HEK293 (cell line): ENCODE measurements around the gene ZNF841.

ENCODE experiments used
- CTCF ChIA-PET: fragments of 350-600 bp; formaldehyde crosslinking; extraction: SDS; loops from one replicate; lab custom pipeline; 2021; ENCODE audit warnings: antibody characterized with exemption; lab: Yijun Ruan, JAX
- POLR2A ChIA-PET: fragments of 300-600 bp; formaldehyde crosslinking; extraction: SDS; loops from one replicate; lab custom pipeline; 2020; ENCODE audit warnings: antibody characterized with exemption, inconsistent platforms; lab: Yijun Ruan, JAX
- H3K27ac ChIP-seq: fragments of 200-500 bp; sonication (Bioruptor generic); 2 replicates; pipeline ENCODE4 v1.5.1; 2014; ENCODE audit warnings: low read depth, low read length, control low read depth, inconsistent platforms; ENCODE audit errors: extremely low read depth
- H3K36me3 ChIP-seq, 2 experiments: fragments of 200-500 bp in 1 of 2; sonication (Bioruptor generic) in 1 of 2; 1 replicate in 1 of 2; 2 replicates in 1 of 2; pipeline ENCODE4 v1.5.1; 2014 to 2017; ENCODE audit warnings: inconsistent platforms in 2 of 2, low read length in 2 of 2; ENCODE audit not compliant: control insufficient read depth in 2 of 2, insufficient read depth in 1 of 2
- H3K4me1 ChIP-seq: fragments of 200-500 bp; sonication (Bioruptor generic); 2 replicates; pipeline ENCODE4 v1.5.1; 2014; ENCODE audit warnings: mild to moderate bottlenecking, low read length, inconsistent platforms; ENCODE audit not compliant: control insufficient read depth, insufficient read depth
- H3K4me3 ChIP-seq: 2 replicates; pipeline ENCODE4 v1.5.1; 2011; ENCODE audit warnings: low read depth, mild to moderate bottlenecking, control low read depth, low read length, moderate library complexity
- H3K9me3 ChIP-seq: fragments of 200-500 bp; sonication (Bioruptor generic); 2 replicates; pipeline ENCODE4 v1.5.1; 2014; ENCODE audit warnings: low read depth, low read length, inconsistent platforms; ENCODE audit not compliant: control insufficient read depth, insufficient read depth
- GFI1B ChIP-seq: fragments of 450-650 bp; formaldehyde crosslinking; IDR thresholded peaks from 2 replicates; pipeline ENCODE4 v1.5.1; 2016; ENCODE audit warnings: missing biosample characterization, missing genetic modification characterization
- HOXD13 ChIP-seq: sonication (generic); formaldehyde crosslinking; IDR thresholded peaks from 2 replicates; pipeline ENCODE4 v1.8.0; 2022; ENCODE audit warnings: missing genetic modification reagents, borderline replicate concordance
- KLF9 ChIP-seq: fragments of 450-650 bp; formaldehyde crosslinking; IDR thresholded peaks from 2 replicates; pipeline ENCODE4 v1.5.1; 2016; ENCODE audit warnings: missing biosample characterization, missing genetic modification characterization, low read depth
- SP2 ChIP-seq: fragments of 450-650 bp; formaldehyde crosslinking; IDR thresholded peaks from 2 replicates; pipeline ENCODE4 v1.5.1; 2016; ENCODE audit warnings: missing biosample characterization, missing genetic modification characterization
- ZBTB10 ChIP-seq: fragments of 450-650 bp; formaldehyde crosslinking; IDR thresholded peaks from 2 replicates; pipeline ENCODE4 v1.5.1; 2016; ENCODE audit warnings: missing biosample characterization, missing genetic modification characterization
- ZBTB20 ChIP-seq: fragments of 450-650 bp; formaldehyde crosslinking; IDR thresholded peaks from 2 replicates; pipeline ENCODE4 v1.5.1; 2016; ENCODE audit warnings: missing biosample characterization, missing genetic modification characterization
- ZFHX2 ChIP-seq: fragments of 450-650 bp; formaldehyde crosslinking; conservative IDR thresholded peaks from 2 replicates; pipeline ENCODE4 v1.5.1; 2016; ENCODE audit warnings: missing biosample characterization, missing genetic modification characterization
- ZFP41 ChIP-seq: fragments of 450-650 bp; formaldehyde crosslinking; IDR thresholded peaks from 2 replicates; pipeline ENCODE4 v1.5.1; 2016; ENCODE audit warnings: missing biosample characterization, missing genetic modification characterization, borderline replicate concordance
- ZNF19 ChIP-seq: fragments of 450-650 bp; formaldehyde crosslinking; IDR thresholded peaks from 2 replicates; pipeline ENCODE4; 2016; ENCODE audit warnings: missing biosample characterization, missing genetic modification characterization, low read depth
- ZNF335 ChIP-seq: fragments of 450-650 bp; formaldehyde crosslinking; conservative IDR thresholded peaks from 2 replicates; pipeline ENCODE4 v1.5.1; 2016; ENCODE audit warnings: missing biosample characterization, missing genetic modification characterization
- ZNF341 ChIP-seq: fragments of 450-650 bp; formaldehyde crosslinking; IDR thresholded peaks from 2 replicates; pipeline ENCODE4; 2016; ENCODE audit warnings: low read depth, missing biosample characterization, missing genetic modification characterization
- ZNF362 ChIP-seq: fragments of 450-650 bp; formaldehyde crosslinking; IDR thresholded peaks from 2 replicates; pipeline ENCODE4 v1.5.1; 2016; ENCODE audit warnings: missing biosample characterization, missing genetic modification characterization
- ZNF366 ChIP-seq: fragments of 450-650 bp; formaldehyde crosslinking; conservative IDR thresholded peaks from 2 replicates; pipeline ENCODE4 v1.5.1; 2016; ENCODE audit warnings: missing biosample characterization, missing genetic modification characterization
- ZNF398 ChIP-seq: fragments of 450-650 bp; formaldehyde crosslinking; IDR thresholded peaks from 2 replicates; pipeline ENCODE4 v1.5.1; 2017; ENCODE audit warnings: missing biosample characterization, missing genetic modification characterization
- ZNF449 ChIP-seq: fragments of 450-650 bp; formaldehyde crosslinking; IDR thresholded peaks from 2 replicates; pipeline ENCODE4 v1.5.1; 2017; ENCODE audit warnings: missing biosample characterization, mild to moderate bottlenecking, missing genetic modification characterization, moderate library complexity
- ZNF501 ChIP-seq: fragments of 450-650 bp; formaldehyde crosslinking; IDR thresholded peaks from 2 replicates; pipeline ENCODE4 v1.5.1; 2016; ENCODE audit warnings: missing biosample characterization, missing genetic modification characterization
- ZNF561 ChIP-seq: fragments of 450-650 bp; IDR thresholded peaks from 2 replicates; pipeline ENCODE4 v1.5.1; 2018; ENCODE audit warnings: missing biosample characterization, missing genetic modification characterization, borderline replicate concordance
- ZNF585B ChIP-seq: fragments of 450-650 bp; formaldehyde crosslinking; IDR thresholded peaks from 2 replicates; pipeline ENCODE4 v1.5.1; 2016; ENCODE audit warnings: missing biosample characterization, missing genetic modification characterization
- ZNF654 ChIP-seq: fragments of 450-650 bp; formaldehyde crosslinking; IDR thresholded peaks from 2 replicates; pipeline ENCODE4 v1.5.1; 2016; ENCODE audit warnings: low read depth, missing biosample characterization, missing genetic modification characterization
- ZNF660 ChIP-seq: fragments of 450-650 bp; IDR thresholded peaks from 2 replicates; pipeline ENCODE4 v1.5.1; 2018; ENCODE audit warnings: missing biosample characterization, mild to moderate bottlenecking, missing genetic modification characterization
- ZNF777 ChIP-seq: fragments of 450-650 bp; formaldehyde crosslinking; IDR thresholded peaks from 2 replicates; pipeline ENCODE4 v1.5.1; 2017; ENCODE audit warnings: missing biosample characterization, missing genetic modification characterization, borderline replicate concordance

Gene ZNF841

GRCh38 chr19:52138983-52139251 lies 43.4 kb upstream of the ZNF841 start:
- POLR2A ChIA-PET = interaction anchor here (2.3 kb wide), 1 partner anchor 50 kb away, joined by 17 read pairs; the partner anchor contains the start of gene PPP2R1A

More at GRCh38 chr19:52138983-52139251, 43.4 kb upstream of the ZNF841 start:
- peaks cover 0 to 13% of the 10 kb centered on the region in 2 experiments; a peak in 2 of 3 replicates for H3K36me3 ChIP-seq
- CTCF ChIA-PET = interaction anchor here (0.6 to 1.4 kb wide), 13 partner anchors 15 to 1371 kb away, joined by 3 to 13 read pairs (median 3); no protein-coding TSS in a partner anchor
- H3K4me3 ChIP-seq = peak overlapping the region; percentile 57
- TF ChIP-seq HOXD13 (CRISPR knock-in tag) (no peak), KLF9 (tag by site-specific recombination) (no peak), ZNF501 (no peak), ZNF341 (peak; percentile 72), ZNF362 (no peak), ZNF335 (tag by site-specific recombination) (peak; percentile 97), ZBTB10 (tag by site-specific recombination) (0 out of 2 replicates have a peak, but pooled peaks have one; percentile 15), ZNF366 (tag by site-specific recombination) (peak; percentile 70), ZNF449 (no peak), ZNF585B (tag by site-specific recombination) (no peak), ZNF19 (no peak), ZBTB20 (tag by site-specific recombination) (peak; percentile 56; the same call in 1 of the 2 replicates), ZNF777 (0 out of 2 replicates have a peak, but pooled peaks have one; percentile 2), ZFHX2 (tag by site-specific recombination) (0 out of 2 replicates have a peak, but pooled peaks have one; percentile 20), ZNF398 (tag by site-specific recombination) (peak; percentile 72), GFI1B (tag by site-specific recombination) (no peak), ZNF660 (no peak), ZNF654 (tag by site-specific recombination) (no peak), ZFP41 (tag by site-specific recombination) (no peak), ZNF561 (tag by site-specific recombination) (no peak), SP2 (0 out of 2 replicates have a peak, but pooled peaks have one; percentile 18)
- peaks cover 8% of the 10 kb centered on the region for H3K9me3 ChIP-seq
- no peaks in the 10 kb centered on the region for H3K4me1 ChIP-seq
- H3K27ac ChIP-seq = peak overlapping the region; percentile 73; the same call in 1 of the 2 replicates
